Islet of Langerhans (tissue), 1 donor: ENCODE data around the gene CH25H.
"Not testable (repeated sequence)": the region's sequence is repeated elsewhere in the genome, so short reads cannot be mapped to it uniquely, and the experiment has no call there.

Source experiments
- FAIRE-seq: peaks from one replicate; lab custom pipeline; 2011; peaks lifted over from hg19 to GRCh38; lab: Jason Lieb, UNC

Gene CH25H

GRCh38 chr10:89197473-89197872 is 9.6 kb downstream of the CH25H start:
- FAIRE-seq, result no peak

DNA sequence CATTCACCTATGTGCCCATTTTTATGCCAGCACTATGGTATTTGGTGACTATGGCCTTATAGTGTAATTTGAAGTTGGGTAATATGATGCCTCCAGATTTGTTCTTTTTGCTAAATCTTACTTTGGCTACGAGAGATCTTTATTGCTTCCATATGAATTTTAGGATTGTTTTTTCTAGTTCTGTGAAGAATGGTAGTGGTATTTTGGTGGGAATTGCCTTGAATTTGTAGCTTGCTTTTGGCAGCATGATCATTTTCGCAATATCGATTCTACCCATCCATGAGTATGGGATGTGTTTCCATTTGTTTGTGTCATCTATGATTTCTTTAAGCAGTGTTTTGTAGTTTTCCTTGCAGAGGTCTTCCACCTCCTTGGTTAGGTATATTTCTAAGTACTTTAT is 15.8 kb downstream of the CH25H start:
- not testable (repeated sequence) for FAIRE-seq

DNA sequence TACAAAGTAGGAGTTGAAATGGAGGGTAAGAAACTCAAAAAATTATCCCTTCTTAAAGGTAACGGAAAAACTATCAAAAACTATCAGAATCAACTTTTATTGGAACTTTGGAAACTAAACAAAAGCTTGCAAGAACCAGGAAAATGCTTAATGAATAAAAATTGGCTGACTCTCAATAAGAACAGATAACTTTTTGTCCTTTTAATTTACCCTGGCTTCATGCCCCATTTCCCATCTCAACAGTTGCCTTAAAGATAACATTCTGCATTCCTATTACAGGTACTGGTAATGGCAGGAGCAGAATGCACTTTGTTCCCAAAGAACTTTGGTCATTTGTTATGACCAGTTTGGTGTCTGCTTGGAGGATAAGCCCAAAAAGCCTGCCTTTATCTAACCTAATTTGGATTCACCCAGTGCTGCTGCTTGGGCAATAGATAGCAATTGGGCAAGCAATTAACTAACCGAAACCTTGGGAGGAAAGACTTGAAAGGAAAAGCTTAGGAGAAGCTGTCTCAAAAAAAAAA is 17.8 kb downstream of the CH25H start:
- FAIRE-seq, result no peak

DNA sequence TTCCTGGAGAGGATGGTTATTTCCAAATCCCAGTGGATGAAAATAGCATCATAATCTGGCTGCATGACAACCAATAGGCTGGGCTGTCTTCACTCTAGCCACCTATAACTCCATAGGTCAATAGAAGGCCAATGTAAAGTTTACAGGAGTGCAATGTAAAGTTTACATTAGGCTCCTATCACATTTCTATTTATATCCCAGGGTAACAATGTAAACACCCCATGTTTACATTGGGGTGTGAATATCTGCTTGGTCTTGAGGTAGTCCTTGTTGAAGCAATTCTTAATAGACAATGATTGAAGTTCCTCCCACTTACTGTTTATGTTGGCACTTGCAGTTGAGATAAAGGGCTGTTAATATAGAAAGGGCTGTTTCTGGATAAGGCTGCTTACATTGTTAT is 21.5 kb downstream of the CH25H start:
- no peak for FAIRE-seq

GRCh38 chr10:89184638-89185037 is 22.5 kb downstream of the CH25H start:
- no peak for FAIRE-seq

DNA sequence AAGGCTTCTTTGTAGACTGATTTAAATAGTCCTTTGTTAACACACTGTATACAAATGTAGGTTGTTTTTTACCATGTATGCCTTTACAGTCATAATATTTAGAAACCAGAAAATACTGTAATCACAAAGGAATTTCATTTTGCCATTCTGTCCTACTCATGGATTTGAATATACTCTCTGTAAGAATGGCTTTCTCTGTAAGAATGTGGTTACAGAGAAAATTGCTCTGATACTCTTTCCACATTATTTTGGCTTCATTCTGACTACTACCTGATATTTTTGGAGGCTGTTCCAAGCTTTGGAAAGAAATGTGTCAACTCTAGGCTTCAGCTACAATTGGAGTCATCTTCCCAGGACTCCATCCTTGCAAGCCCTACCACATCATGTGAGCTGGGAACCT is 23.5 kb downstream of the CH25H start:
- no peak for FAIRE-seq

- FAIRE-seq, result no peak
Observed at GRCh38 chr10:89182894-89183293, 24.2 kb downstream of the CH25H start.

GRCh38 chr10:89175816-89176215 is 31.3 kb downstream of the CH25H start:
- no peak for FAIRE-seq

GRCh38 chr10:89173075-89173474 is 34.0 kb downstream of the CH25H start:
- no peak for FAIRE-seq

DNA sequence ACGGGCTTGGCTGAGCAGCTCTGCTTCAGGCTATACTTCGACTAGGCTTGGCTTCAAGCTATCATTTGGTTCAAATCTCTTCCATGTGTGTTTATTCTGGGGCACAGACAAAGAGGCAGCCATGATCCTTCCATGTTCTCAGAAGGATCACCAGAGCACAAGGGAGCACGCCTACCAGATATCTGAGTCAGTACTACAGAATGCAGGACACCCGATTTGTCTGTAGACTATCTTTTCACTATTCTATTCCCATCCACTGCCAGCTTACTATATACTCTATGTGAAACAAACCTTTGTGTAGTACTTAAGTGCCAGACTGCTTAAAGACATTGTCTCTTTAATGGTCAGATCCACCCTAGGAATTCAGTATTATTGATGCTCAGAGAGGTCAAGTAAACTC is 35.1 kb downstream of the CH25H start:
- FAIRE-seq, result no peak

GRCh38 chr10:89171263-89171872 is 35.7 kb downstream of the CH25H start:
- FAIRE-seq, result no peak

GRCh38 chr10:89168354-89168900 is 38.7 kb downstream of the CH25H start:
- not testable (repeated sequence) for FAIRE-seq

GRCh38 chr10:89167915-89168314 is 39.2 kb downstream of the CH25H start:
- no peak for FAIRE-seq

- FAIRE-seq, result no peak
Observed at GRCh38 chr10:89165923-89166322, 41.2 kb downstream of the CH25H start.

- FAIRE-seq, result no peak
Observed at GRCh38 chr10:89164920-89165319, 42.2 kb downstream of the CH25H start.

DNA sequence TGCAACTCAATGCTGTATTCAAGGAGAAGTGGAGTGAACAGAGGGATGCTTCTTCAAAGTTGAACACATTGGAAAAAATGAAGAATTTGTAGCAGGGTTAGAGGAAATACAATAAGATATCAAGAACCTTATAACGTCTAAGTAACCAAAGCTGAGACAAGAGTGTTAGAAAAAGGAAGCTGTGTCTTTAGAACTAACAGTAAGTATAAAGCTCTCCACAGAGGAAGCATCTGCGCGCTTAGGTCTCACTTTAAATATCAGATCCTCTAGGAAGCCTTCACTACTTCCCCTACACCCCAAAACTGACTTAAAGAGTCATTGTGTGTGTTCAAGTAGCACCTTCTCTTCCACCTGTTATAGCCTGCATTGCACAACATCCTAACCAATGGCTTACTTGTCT is 43.0 kb downstream of the CH25H start:
- no peak for FAIRE-seq

DNA sequence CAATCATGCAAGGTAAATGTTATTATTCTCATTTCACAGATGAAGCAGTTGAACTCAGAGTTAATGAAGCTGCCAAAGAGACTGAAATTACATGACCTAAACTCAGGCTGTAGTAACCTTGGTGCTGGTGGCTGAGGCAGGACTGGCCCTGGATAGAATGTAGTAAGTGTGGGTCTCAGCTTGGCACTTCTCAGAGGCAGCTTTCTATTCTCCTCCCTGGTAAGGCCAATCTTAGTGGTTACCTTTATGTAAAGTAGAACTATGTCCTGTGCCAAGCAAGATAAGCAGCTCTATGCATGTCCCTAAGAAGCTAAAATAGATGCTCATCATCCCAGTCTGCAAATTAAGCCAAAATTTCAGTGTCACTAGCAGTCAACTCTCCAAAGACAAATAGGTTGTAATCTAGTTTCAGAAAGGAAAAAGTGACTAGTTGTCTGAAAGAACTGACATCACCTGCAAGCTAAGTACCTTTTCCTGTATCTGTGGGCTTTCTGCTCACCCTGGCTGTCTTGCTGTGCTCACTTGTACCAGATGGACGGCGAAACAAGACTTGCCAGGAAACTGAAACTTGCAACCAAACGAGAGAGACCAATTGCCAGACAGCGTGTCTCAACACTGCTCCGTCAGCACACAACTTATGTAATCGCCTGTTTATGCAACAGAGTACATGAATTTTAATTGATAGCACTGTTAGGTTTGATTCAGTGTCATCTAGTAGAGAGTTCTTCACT is 43.7 kb downstream of the CH25H start:
- no peak for FAIRE-seq

DNA sequence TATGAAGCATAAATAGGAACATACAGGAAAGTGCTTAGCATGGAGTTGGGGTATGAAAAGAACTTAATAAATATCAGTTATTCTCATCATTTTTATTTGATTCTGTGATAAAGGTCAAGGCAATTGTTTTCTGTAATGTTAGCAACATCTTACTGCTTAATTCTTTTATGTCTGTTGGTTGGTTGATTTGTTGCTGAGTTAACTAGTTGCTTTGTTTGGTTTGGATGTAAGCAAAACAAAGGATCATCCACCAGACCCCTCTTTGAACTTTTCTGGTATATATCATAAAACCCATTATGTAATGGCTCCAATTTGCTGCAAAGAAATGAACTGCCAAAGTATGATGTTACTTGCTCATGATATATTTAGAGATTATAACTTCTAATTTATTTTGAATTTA is 44.5 kb downstream of the CH25H start:
- FAIRE-seq, result no peak

DNA sequence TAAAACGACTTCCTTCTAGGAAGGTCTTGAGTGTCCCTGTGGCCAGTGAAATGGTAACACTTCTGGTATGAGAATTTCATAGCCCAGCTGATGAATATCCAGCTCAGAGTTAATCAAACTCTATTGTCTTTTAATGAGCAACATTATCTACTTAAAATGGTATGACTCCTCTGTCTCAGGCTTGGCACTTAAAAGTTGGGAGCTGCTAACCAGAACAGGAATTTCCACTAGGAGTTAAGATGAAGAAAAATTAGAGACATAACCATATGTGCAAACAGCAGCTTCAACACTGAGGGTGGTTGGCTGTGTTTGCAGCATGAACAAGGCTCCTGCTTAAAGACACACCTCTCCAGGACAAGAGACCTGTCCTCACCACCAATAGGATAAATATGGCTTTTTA is 46.8 kb downstream of the CH25H start:
- FAIRE-seq, result no peak

DNA sequence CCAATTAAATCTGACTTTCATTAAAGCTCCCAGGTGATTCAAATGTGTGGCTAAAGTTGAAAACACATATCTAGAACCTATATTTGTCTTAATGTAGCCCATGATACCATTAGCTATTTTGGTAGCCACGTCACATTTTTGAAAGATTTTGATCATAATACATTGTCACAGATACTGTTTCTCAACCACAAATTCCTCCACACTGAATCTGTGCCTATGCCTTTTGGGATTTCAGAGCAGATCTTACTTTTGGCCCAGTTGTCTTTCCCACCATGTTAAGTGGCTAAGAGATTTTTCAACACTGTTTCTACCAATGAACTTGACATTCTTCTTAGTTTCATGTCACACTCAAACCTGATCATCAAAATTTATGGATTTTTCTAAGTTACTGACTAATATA is 47.4 kb downstream of the CH25H start:
- FAIRE-seq, result no peak

- no peak for FAIRE-seq
Observed at GRCh38 chr10:89159316-89159715, 47.8 kb downstream of the CH25H start.

GRCh38 chr10:89158446-89158845 is 48.7 kb downstream of the CH25H start:
- FAIRE-seq, result no peak

GRCh38 chr10:89156161-89156835 is 50.8 kb downstream of the CH25H start:
- no peak for FAIRE-seq
